ENCODE measurements around the gene GABRA5.

GABRA5 gene

DNA sequence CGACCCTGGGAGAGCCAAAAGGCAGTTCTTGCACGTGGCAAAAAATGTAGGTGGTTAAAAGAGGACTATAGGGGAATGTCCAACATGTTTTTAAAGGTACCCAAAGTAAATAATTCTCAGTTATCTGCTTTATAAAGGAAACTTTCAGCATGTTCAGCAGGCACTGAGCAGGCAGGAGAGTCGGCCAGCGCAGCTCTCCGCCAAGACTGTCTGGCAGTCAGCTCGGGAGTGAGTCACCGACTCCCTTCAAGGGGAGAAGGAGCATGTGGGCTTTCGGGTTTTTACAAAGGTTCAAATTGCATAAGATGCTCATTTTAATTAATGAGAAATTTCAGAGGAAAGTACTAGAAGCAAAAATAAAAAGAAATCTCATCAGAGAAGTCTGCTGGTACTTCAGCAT, 7.0 kb downstream of the GABRA5 start:
- FAIRE-seq (no peak), DNase-seq (ENCODE audit: insufficient read length, low spot score) (no peak)
- TF ChIP-seq POU2F2 (IDR thresholded peaks at IDR 0.05; ENCODE audit: low read depth, low read length), result no peak
- no peak for TF ChIP-seq PAX5 (IDR thresholded peaks at IDR 0.05; ENCODE audit: insufficient read depth, low read length, severe bottlenecking)
- TF ChIP-seq POLR2AphosphoS5 (IDR thresholded peaks at IDR 0.05; ENCODE audit: low read depth, low read length), result no peak
- TF ChIP-seq POLR2A (IDR thresholded peaks at IDR 0.05; ENCODE audit: low read depth, low read length), result no peak
- no peak for TF ChIP-seq SPI1 (IDR thresholded peaks at IDR 0.05; ENCODE audit: low read depth, low read length)
- TF ChIP-seq TAF1 (IDR thresholded peaks at IDR 0.05; ENCODE audit: low read depth, low read length), result no peak

GRCh38 chr15:26874774-26875475, 8.1 kb downstream of the GABRA5 start:
- DNase-seq (ENCODE audit: insufficient read length, low spot score), result no peak
- FAIRE-seq, result no peak
- no peak for TF ChIP-seq PAX5 (IDR thresholded peaks at IDR 0.05; ENCODE audit: insufficient read depth, low read length, severe bottlenecking)
- no peak for TF ChIP-seq POLR2A (IDR thresholded peaks at IDR 0.05; ENCODE audit: low read depth, low read length)
- no peak for TF ChIP-seq POU2F2 (IDR thresholded peaks at IDR 0.05; ENCODE audit: low read depth, low read length)
- TF ChIP-seq POLR2AphosphoS5 (IDR thresholded peaks at IDR 0.05; ENCODE audit: low read depth, low read length), result no peak
- no peak for TF ChIP-seq SPI1 (IDR thresholded peaks at IDR 0.05; ENCODE audit: low read depth, low read length)
- no peak for TF ChIP-seq TAF1 (IDR thresholded peaks at IDR 0.05; ENCODE audit: low read depth, low read length)

- TF ChIP-seq TAF1 (IDR thresholded peaks at IDR 0.05; ENCODE audit: low read depth, low read length) (no peak), POLR2AphosphoS5 (IDR thresholded peaks at IDR 0.05; ENCODE audit: low read depth, low read length) (no peak), POLR2A (IDR thresholded peaks at IDR 0.05; ENCODE audit: low read depth, low read length) (no peak), SPI1 (IDR thresholded peaks at IDR 0.05; ENCODE audit: low read depth, low read length) (no peak), PAX5 (IDR thresholded peaks at IDR 0.05; ENCODE audit: insufficient read depth, low read length, severe bottlenecking) (no peak), POU2F2 (IDR thresholded peaks at IDR 0.05; ENCODE audit: low read depth, low read length) (no peak)
- DNase-seq (ENCODE audit: insufficient read length, low spot score) (no peak), FAIRE-seq (no peak)
Observed at GRCh38 chr15:26875476-26875850, 8.6 kb downstream of the GABRA5 start.

GRCh38 chr15:26877831-26878230, 11.0 kb downstream of the GABRA5 start:
- DNase-seq (ENCODE audit: insufficient read length, low spot score), result no peak
- FAIRE-seq, result no peak
- no peak for TF ChIP-seq TAF1 (IDR thresholded peaks at IDR 0.05; ENCODE audit: low read depth, low read length)
- 0 out of 2 replicates have a peak, but pooled peaks have one; percentile 28 for TF ChIP-seq SPI1 (IDR thresholded peaks at IDR 0.05; ENCODE audit: low read depth, low read length)
- TF ChIP-seq POLR2A (IDR thresholded peaks at IDR 0.05; ENCODE audit: low read depth, low read length), result no peak
- no peak for TF ChIP-seq POLR2AphosphoS5 (IDR thresholded peaks at IDR 0.05; ENCODE audit: low read depth, low read length)
- no peak for TF ChIP-seq POU2F2 (IDR thresholded peaks at IDR 0.05; ENCODE audit: low read depth, low read length)
- TF ChIP-seq PAX5 (IDR thresholded peaks at IDR 0.05; ENCODE audit: insufficient read depth, low read length, severe bottlenecking), result no peak

- DNase-seq (ENCODE audit: insufficient read length, low spot score) (no peak), FAIRE-seq (no peak)
- TF ChIP-seq PAX5 (IDR thresholded peaks at IDR 0.05; ENCODE audit: insufficient read depth, low read length, severe bottlenecking), result no peak
- TF ChIP-seq TAF1 (IDR thresholded peaks at IDR 0.05; ENCODE audit: low read depth, low read length), result no peak
- TF ChIP-seq POU2F2 (IDR thresholded peaks at IDR 0.05; ENCODE audit: low read depth, low read length), result no peak
- TF ChIP-seq POLR2A (IDR thresholded peaks at IDR 0.05; ENCODE audit: low read depth, low read length), result no peak
- no peak for TF ChIP-seq POLR2AphosphoS5 (IDR thresholded peaks at IDR 0.05; ENCODE audit: low read depth, low read length)
- TF ChIP-seq SPI1 (IDR thresholded peaks at IDR 0.05; ENCODE audit: low read depth, low read length), result no peak
Observed at GRCh38 chr15:26879706-26880105, 12.8 kb downstream of the GABRA5 start.

DNA sequence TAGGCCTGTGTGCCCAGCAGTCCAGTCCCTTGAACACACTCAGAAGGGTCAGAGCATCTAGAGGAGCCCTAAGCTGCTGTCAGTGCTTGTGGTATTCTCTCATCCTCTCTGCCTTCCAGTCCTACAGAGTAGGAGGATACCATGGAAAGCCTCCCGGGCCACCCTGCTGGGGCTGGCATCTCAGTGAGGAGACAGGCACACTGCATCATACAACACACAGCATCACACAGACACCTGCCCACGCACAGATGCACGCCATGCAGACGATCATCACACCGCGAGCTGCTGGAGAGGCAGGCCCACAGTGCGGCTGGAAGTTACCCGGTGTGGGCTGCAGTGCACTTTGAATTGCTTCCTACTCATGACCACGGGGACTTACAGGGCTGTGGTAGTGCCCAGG, 15.2 kb downstream of the GABRA5 start:
- DNase-seq (ENCODE audit: insufficient read length, low spot score) (no peak), FAIRE-seq (no peak)
- no peak for TF ChIP-seq PAX5 (IDR thresholded peaks at IDR 0.05; ENCODE audit: insufficient read depth, low read length, severe bottlenecking)
- no peak for TF ChIP-seq POLR2AphosphoS5 (IDR thresholded peaks at IDR 0.05; ENCODE audit: low read depth, low read length)
- no peak for TF ChIP-seq POU2F2 (IDR thresholded peaks at IDR 0.05; ENCODE audit: low read depth, low read length)
- TF ChIP-seq POLR2A (IDR thresholded peaks at IDR 0.05; ENCODE audit: low read depth, low read length), result no peak
- TF ChIP-seq TAF1 (IDR thresholded peaks at IDR 0.05; ENCODE audit: low read depth, low read length), result no peak
- no peak for TF ChIP-seq SPI1 (IDR thresholded peaks at IDR 0.05; ENCODE audit: low read depth, low read length)

DNA sequence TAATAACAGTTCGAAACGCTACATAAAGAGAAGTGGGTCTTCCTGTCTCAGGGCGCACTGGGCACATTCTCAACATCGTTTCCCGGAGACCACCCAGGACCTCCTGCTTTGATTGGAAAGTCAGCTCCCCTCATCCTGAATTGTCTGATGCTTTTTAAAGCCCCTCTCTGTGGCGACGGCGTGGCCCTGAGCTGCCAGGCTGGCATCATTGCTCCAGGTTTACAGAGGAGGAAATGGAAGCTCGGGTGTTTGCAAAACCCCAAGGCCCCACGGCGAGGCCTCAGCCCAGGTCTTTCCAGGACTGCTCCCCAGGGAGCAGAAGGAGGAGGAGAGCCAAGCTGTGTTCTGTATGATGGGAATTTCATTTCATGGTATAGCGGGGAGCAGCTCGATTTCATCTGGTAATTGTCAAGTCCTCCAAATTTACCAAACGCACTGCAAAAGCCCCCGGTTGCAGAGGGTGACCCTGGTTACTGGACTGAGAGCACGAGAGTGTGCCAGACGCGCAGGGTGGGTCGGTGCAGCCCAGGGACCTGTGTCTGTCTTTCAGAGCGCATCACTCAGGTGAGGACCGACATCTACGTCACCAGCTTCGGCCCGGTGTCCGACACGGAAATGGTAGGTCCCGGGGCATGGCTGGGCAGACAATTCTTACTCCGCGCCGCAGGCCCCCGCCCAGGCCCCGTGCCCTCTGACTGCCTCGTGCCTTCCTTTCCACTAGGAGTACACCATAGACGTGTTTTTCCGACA, 15.9 kb downstream of the GABRA5 start:
- DNase-seq (ENCODE audit: insufficient read length, low spot score) (no peak), FAIRE-seq (no peak)
- no peak for TF ChIP-seq SPI1 (IDR thresholded peaks at IDR 0.05; ENCODE audit: low read depth, low read length)
- TF ChIP-seq POU2F2 (IDR thresholded peaks at IDR 0.05; ENCODE audit: low read depth, low read length), result no peak
- TF ChIP-seq POLR2AphosphoS5 (IDR thresholded peaks at IDR 0.05; ENCODE audit: low read depth, low read length), result no peak
- TF ChIP-seq PAX5 (IDR thresholded peaks at IDR 0.05; ENCODE audit: insufficient read depth, low read length, severe bottlenecking), result no peak
- no peak for TF ChIP-seq TAF1 (IDR thresholded peaks at IDR 0.05; ENCODE audit: low read depth, low read length)
- no peak for TF ChIP-seq POLR2A (IDR thresholded peaks at IDR 0.05; ENCODE audit: low read depth, low read length)

- FAIRE-seq, result no peak
- DNase-seq (ENCODE audit: insufficient read length, low spot score), result no peak
- TF ChIP-seq POLR2AphosphoS5 (IDR thresholded peaks at IDR 0.05; ENCODE audit: low read depth, low read length) (no peak), SPI1 (IDR thresholded peaks at IDR 0.05; ENCODE audit: low read depth, low read length) (no peak), TAF1 (IDR thresholded peaks at IDR 0.05; ENCODE audit: low read depth, low read length) (no peak), POU2F2 (IDR thresholded peaks at IDR 0.05; ENCODE audit: low read depth, low read length) (no peak), PAX5 (IDR thresholded peaks at IDR 0.05; ENCODE audit: insufficient read depth, low read length, severe bottlenecking) (no peak), POLR2A (IDR thresholded peaks at IDR 0.05; ENCODE audit: low read depth, low read length) (no peak)
Observed at GRCh38 chr15:26883466-26883865, 16.6 kb downstream of the GABRA5 start.

- DNase-seq (ENCODE audit: insufficient read length, low spot score) (no peak), FAIRE-seq (no peak)
- no peak for TF ChIP-seq POLR2AphosphoS5 (IDR thresholded peaks at IDR 0.05; ENCODE audit: low read depth, low read length)
- no peak for TF ChIP-seq POU2F2 (IDR thresholded peaks at IDR 0.05; ENCODE audit: low read depth, low read length)
- no peak for TF ChIP-seq TAF1 (IDR thresholded peaks at IDR 0.05; ENCODE audit: low read depth, low read length)
- TF ChIP-seq PAX5 (IDR thresholded peaks at IDR 0.05; ENCODE audit: insufficient read depth, low read length, severe bottlenecking), result no peak
- TF ChIP-seq POLR2A (IDR thresholded peaks at IDR 0.05; ENCODE audit: low read depth, low read length), result no peak
- TF ChIP-seq SPI1 (IDR thresholded peaks at IDR 0.05; ENCODE audit: low read depth, low read length), result no peak
Observed at GRCh38 chr15:26886566-26886965, 19.7 kb downstream of the GABRA5 start.
